ENCODE measurements around the gene EIF4EBP2. TPM values are rescaled to one million over a fixed set of nuclear protein-coding genes. Genes with fewer than 3 reads are reported as not detected.

The EIF4EBP2 gene
- polyA plus RNA-seq, 2 of the 4 experiments (the other 2 are of a cell fraction): 13.0 to 15.4 TPM

- no peak for DNase-seq (ENCODE audit: low read depth in 1 of 2, low spot score in 1 of 2)
- 57% methylated on average over 8 of the region's 8 CpGs for WGBS (ENCODE audit: missing lambda C conversion rate)
- Histone ChIP-seq H3K27ac (no peak overlapping the region), H3K4me3 (no peak overlapping the region), H3K9me3 (no peaks in the 10 kb centered on the region), H3K4me1 (no peaks in the 10 kb centered on the region), H3K4me2 (no peak overlapping the region)
- ChIA-PET CTCF (interaction anchor here (0.6 to 12.4 kb wide), 5 partner anchors 9 to 104 kb away, joined by 3 to 86 read pairs (median 5); no protein-coding TSS in a partner anchor), POLR2A (interaction anchor here (0.6 to 0.7 kb wide), 2 partner anchors 42 to 59 kb away, joined by 3 to 4 read pairs; partner anchors contain the start of gene EIF4EBP2)
- ATAC-seq: no peak
- TF ChIP-seq MYC (IDR thresholded peaks at IDR 0.05; ENCODE audit: borderline replicate concordance, low read length): no peak
- TF ChIP-seq TP53 (CRISPR knock-in tag; IDR thresholded peaks at IDR 0.05): no peak
- no peak for TF ChIP-seq KDM1A (IDR thresholded peaks at IDR 0.05; ENCODE audit: low read depth)
- no peak for TF ChIP-seq EP300 (IDR thresholded peaks at IDR 0.05)
- TF ChIP-seq HEYL (CRISPR knock-in tag; IDR thresholded peaks at IDR 0.05): no peak
- TF ChIP-seq REST (IDR thresholded peaks at IDR 0.05): no peak
- no peak for TF ChIP-seq BCL3 (IDR thresholded peaks at IDR 0.05)
- no peak for TF ChIP-seq HOXA7 (CRISPR knock-in tag; IDR thresholded peaks at IDR 0.05)
- no peak for TF ChIP-seq CEBPB (IDR thresholded peaks at IDR 0.05)
- TF ChIP-seq USF2 (IDR thresholded peaks at IDR 0.05): no peak
- no peak for TF ChIP-seq JUNB (IDR thresholded peaks at IDR 0.05)
- TF ChIP-seq MAFK (IDR thresholded peaks at IDR 0.05; ENCODE audit: partially characterized antibody): no peak
- FAIRE-seq: no peak
Measured at GRCh38 chr10:70445718-70446657, 42.0 kb downstream of the EIF4EBP2 start.

- Histone ChIP-seq H3K4me3 (no peak overlapping the region), H3K27ac (no peak overlapping the region), H3K4me2 (no peak overlapping the region), H3K4me1 (no peaks in the 10 kb centered on the region), H3K9me3 (no peaks in the 10 kb centered on the region)
- CTCF ChIA-PET: interaction anchor here (0.6 to 19.9 kb wide), 3 partner anchors 14 to 427 kb away, joined by 3 to 376 read pairs (median 86); no protein-coding TSS in a partner anchor
- 88% methylated on average over 2 of the region's 2 CpGs for WGBS (ENCODE audit: missing lambda C conversion rate)
- no peak for DNase-seq (ENCODE audit: low read depth in 1 of 2, low spot score in 1 of 2)
- POLR2A ChIA-PET: no interaction called here
- ATAC-seq: no peak
- TF ChIP-seq GATA3 (IDR thresholded peaks at IDR 0.05; ENCODE audit: borderline replicate concordance): no peak
- TF ChIP-seq KDM5A (IDR thresholded peaks at IDR 0.05): no peak
- TF ChIP-seq CHD4 (IDR thresholded peaks at IDR 0.05; ENCODE audit: borderline replicate concordance): no peak
- no peak for TF ChIP-seq FOSL2 (IDR thresholded peaks at IDR 0.05)
- TF ChIP-seq FOSL2 (CRISPR knock-in tag; IDR thresholded peaks at IDR 0.05): no peak
- TF ChIP-seq MYC (IDR thresholded peaks at IDR 0.05; ENCODE audit: borderline replicate concordance, low read length): no peak
- FAIRE-seq: no peak
Measured at GRCh38 chr10:70448236-70448635, 44.3 kb downstream of the EIF4EBP2 start.
